ENCODE results near the gene LRRC27.

LRRC27 gene

GRCh38 chr10:132373241-132373955 lies 41.4 kb downstream of the LRRC27 start:
- no peaks in the 10 kb centered on the region for H3K9me3 ChIP-seq (ENCODE audit: low read length)
- H3K27ac ChIP-seq (ENCODE audit: low read depth, low read length, poor library complexity, severe bottlenecking) = no peak overlapping the region
- H3K36me3 ChIP-seq (ENCODE audit: insufficient read depth, low read length) = no peaks in the 10 kb centered on the region
- no peak overlapping the region for H3K4me2 ChIP-seq (ENCODE audit: low read length)
- H3K4me1 ChIP-seq (ENCODE audit: insufficient read depth, low read length, severe bottlenecking) = no peaks in the 10 kb centered on the region
- no peaks in the 10 kb centered on the region for H3K9me2 ChIP-seq (ENCODE audit: low read depth, low read length)
- H3K27me3 ChIP-seq (ENCODE audit: insufficient read depth, low read length) = no peaks in the 10 kb centered on the region
- no peak overlapping the region for H3K4me3 ChIP-seq (ENCODE audit: low read depth, low read length, poor library complexity, severe bottlenecking)
- H3K79me2 ChIP-seq (ENCODE audit: insufficient read depth, low read length) = no peaks in the 10 kb centered on the region
- H3K9ac ChIP-seq (ENCODE audit: low read length) = no peak overlapping the region
- H4K20me1 ChIP-seq (ENCODE audit: insufficient read depth, low read length) = no peaks in the 10 kb centered on the region
- no peak for TF ChIP-seq EZH2 (IDR thresholded peaks at IDR 0.05; ENCODE audit: borderline replicate concordance, low read length)
- TF ChIP-seq, protein P1, sequence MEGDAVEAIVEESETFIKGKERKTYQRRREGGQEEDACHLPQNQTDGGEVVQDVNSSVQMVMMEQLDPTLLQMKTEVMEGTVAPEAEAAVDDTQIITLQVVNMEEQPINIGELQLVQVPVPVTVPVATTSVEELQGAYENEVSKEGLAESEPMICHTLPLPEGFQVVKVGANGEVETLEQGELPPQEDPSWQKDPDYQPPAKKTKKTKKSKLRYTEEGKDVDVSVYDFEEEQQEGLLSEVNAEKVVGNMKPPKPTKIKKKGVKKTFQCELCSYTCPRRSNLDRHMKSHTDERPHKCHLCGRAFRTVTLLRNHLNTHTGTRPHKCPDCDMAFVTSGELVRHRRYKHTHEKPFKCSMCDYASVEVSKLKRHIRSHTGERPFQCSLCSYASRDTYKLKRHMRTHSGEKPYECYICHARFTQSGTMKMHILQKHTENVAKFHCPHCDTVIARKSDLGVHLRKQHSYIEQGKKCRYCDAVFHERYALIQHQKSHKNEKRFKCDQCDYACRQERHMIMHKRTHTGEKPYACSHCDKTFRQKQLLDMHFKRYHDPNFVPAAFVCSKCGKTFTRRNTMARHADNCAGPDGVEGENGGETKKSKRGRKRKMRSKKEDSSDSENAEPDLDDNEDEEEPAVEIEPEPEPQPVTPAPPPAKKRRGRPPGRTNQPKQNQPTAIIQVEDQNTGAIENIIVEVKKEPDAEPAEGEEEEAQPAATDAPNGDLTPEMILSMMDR (IDR thresholded peaks at IDR 0.05; ENCODE audit: low read length) = no peak
- no peak overlapping the region for H2AFZ ChIP-seq (ENCODE audit: low read length)
- no peaks in the 10 kb centered on the region for H3F3A ChIP-seq (ENCODE audit: insufficient read depth, low read length)

GRCh38 chr10:132374176-132374575 lies 42.2 kb downstream of the LRRC27 start:
- Histone ChIP-seq H3K9me3 (ENCODE audit: low read length) (no peaks in the 10 kb centered on the region), H3K4me3 (ENCODE audit: low read depth, low read length, poor library complexity, severe bottlenecking) (no peak overlapping the region), H3K4me1 (ENCODE audit: insufficient read depth, low read length, severe bottlenecking) (no peaks in the 10 kb centered on the region), H3K79me2 (ENCODE audit: insufficient read depth, low read length) (no peaks in the 10 kb centered on the region), H3K9ac (ENCODE audit: low read length) (no peak overlapping the region), H3F3A (ENCODE audit: insufficient read depth, low read length) (no peaks in the 10 kb centered on the region), H4K20me1 (ENCODE audit: insufficient read depth, low read length) (no peaks in the 10 kb centered on the region), H3K4me2 (ENCODE audit: low read length) (no peak overlapping the region), H2AFZ (ENCODE audit: low read length) (no peak overlapping the region), H3K9me2 (ENCODE audit: low read depth, low read length) (no peaks in the 10 kb centered on the region), H3K36me3 (ENCODE audit: insufficient read depth, low read length) (no peaks in the 10 kb centered on the region), H3K27me3 (ENCODE audit: insufficient read depth, low read length) (no peaks in the 10 kb centered on the region), H3K27ac (ENCODE audit: low read depth, low read length, poor library complexity, severe bottlenecking) (no peak overlapping the region)
- TF ChIP-seq EZH2 (IDR thresholded peaks at IDR 0.05; ENCODE audit: borderline replicate concordance, low read length) = no peak
- TF ChIP-seq, protein P1 (IDR thresholded peaks at IDR 0.05; ENCODE audit: low read length) = no peak

GRCh38 chr10:132374612-132375011 lies 42.6 kb downstream of the LRRC27 start:
- H3K79me2 ChIP-seq (ENCODE audit: insufficient read depth, low read length) = no peaks in the 10 kb centered on the region
- no peak overlapping the region for H2AFZ ChIP-seq (ENCODE audit: low read length)
- no peaks in the 10 kb centered on the region for H3K9me2 ChIP-seq (ENCODE audit: low read depth, low read length)
- no peak overlapping the region for H3K4me3 ChIP-seq (ENCODE audit: low read depth, low read length, poor library complexity, severe bottlenecking)
- H3K4me1 ChIP-seq (ENCODE audit: insufficient read depth, low read length, severe bottlenecking) = no peaks in the 10 kb centered on the region
- H3K27me3 ChIP-seq (ENCODE audit: insufficient read depth, low read length) = no peaks in the 10 kb centered on the region
- H3K36me3 ChIP-seq (ENCODE audit: insufficient read depth, low read length) = no peaks in the 10 kb centered on the region
- H3K9ac ChIP-seq (ENCODE audit: low read length) = no peak overlapping the region
- no peak overlapping the region for H3K27ac ChIP-seq (ENCODE audit: low read depth, low read length, poor library complexity, severe bottlenecking)
- H3K9me3 ChIP-seq (ENCODE audit: low read length) = no peaks in the 10 kb centered on the region
- H4K20me1 ChIP-seq (ENCODE audit: insufficient read depth, low read length) = no peaks in the 10 kb centered on the region
- H3K4me2 ChIP-seq (ENCODE audit: low read length) = no peak overlapping the region
- TF ChIP-seq EZH2 (IDR thresholded peaks at IDR 0.05; ENCODE audit: borderline replicate concordance, low read length) = no peak
- TF ChIP-seq, protein P1 (IDR thresholded peaks at IDR 0.05; ENCODE audit: low read length) = no peak
- H3F3A ChIP-seq (ENCODE audit: insufficient read depth, low read length) = no peaks in the 10 kb centered on the region

Measured in OCI-LY1 (cell line).